Astrocyte of the spinal cord (primary cell): Measurements from ENCODE around the gene ZNF138.

Experiments used
- DNase-seq: peaks from one replicate; pipeline ENCODE4 v3.0.0; 2011; ENCODE audit warnings: low read depth, low spot score
- H3K4me3 ChIP-seq: 2 replicates; pipeline ENCODE4 v1.5.1; 2011; ENCODE audit warnings: low read depth, mild to moderate bottlenecking, low read length, moderate library complexity
- in situ Hi-C: cut with HindIII; loops from 2 replicates; pipeline ENCODE4 v1.10.0; 2017; ENCODE audit warnings: low sequenced_read_pairs
- TF ChIP-seq, protein P1 (sequence below): IDR thresholded peaks from 2 replicates; pipeline ENCODE4 v1.5.1; 2012; ENCODE audit warnings: low read depth, mild to moderate bottlenecking, low read length, inconsistent platforms

ZNF138 gene

DNA sequence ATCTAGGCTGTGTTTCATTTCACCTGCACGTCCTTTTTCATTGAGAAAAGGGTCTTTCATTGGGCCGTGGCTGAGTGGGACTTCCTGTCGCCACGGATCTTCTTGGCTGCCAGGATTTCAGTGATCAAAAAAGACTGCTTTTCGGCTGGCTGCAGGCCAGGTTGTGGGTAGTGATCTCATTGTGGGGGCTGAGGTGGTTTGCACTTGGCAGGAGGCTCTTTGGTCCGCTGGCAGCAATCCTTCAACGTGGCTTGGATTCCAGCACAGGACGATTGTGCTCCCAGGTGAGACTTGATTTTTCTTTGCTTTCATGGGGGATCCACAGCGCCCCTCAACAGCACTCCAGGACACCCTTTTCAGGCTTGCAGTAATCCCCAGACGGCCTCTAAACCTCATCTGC lies 79.9 kb downstream of the ZNF138 start:
- in situ Hi-C loops, result no loop called here
- TF ChIP-seq, protein P1, sequence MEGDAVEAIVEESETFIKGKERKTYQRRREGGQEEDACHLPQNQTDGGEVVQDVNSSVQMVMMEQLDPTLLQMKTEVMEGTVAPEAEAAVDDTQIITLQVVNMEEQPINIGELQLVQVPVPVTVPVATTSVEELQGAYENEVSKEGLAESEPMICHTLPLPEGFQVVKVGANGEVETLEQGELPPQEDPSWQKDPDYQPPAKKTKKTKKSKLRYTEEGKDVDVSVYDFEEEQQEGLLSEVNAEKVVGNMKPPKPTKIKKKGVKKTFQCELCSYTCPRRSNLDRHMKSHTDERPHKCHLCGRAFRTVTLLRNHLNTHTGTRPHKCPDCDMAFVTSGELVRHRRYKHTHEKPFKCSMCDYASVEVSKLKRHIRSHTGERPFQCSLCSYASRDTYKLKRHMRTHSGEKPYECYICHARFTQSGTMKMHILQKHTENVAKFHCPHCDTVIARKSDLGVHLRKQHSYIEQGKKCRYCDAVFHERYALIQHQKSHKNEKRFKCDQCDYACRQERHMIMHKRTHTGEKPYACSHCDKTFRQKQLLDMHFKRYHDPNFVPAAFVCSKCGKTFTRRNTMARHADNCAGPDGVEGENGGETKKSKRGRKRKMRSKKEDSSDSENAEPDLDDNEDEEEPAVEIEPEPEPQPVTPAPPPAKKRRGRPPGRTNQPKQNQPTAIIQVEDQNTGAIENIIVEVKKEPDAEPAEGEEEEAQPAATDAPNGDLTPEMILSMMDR, result no peak
- DNase-seq, result no peak
- H3K4me3 ChIP-seq, result no peak overlapping the region

DNA sequence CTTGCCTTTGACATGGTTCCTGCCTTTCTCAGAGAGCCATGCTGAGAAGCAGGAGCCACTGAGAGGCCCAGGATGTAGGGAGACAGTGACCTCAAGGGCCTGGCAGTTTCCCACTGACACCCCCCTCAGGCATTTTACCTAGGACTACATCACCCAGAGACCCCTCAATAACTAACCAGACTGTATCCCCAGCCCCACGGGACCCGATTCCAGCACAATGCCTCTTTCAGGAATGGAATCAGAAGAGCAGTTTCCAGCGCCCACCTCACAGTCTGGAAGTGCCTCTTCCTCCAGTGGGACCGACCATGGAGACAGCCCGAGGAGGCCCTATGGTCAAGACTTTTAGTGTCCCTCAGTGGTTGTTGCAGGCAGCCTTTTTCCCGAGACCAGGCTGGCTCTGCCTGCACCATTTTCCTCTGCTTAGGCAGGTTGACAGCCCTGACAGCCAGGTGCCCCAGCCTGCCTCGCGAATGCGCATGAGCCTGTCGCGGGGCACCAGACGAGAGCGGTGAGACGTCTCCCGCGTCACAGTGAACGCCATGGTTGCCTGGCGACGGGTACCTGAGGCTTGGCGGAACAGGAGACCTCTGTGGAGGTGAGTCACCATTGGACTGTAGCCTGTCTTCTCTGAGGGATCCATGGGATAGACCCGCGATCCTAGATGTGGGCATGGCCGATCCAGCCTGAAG lies 80.5 kb downstream of the ZNF138 start:
- TF ChIP-seq, protein P1, result no peak
- no peak overlapping the region for H3K4me3 ChIP-seq
- no peak for DNase-seq
- in situ Hi-C loops, result no loop called here

DNA sequence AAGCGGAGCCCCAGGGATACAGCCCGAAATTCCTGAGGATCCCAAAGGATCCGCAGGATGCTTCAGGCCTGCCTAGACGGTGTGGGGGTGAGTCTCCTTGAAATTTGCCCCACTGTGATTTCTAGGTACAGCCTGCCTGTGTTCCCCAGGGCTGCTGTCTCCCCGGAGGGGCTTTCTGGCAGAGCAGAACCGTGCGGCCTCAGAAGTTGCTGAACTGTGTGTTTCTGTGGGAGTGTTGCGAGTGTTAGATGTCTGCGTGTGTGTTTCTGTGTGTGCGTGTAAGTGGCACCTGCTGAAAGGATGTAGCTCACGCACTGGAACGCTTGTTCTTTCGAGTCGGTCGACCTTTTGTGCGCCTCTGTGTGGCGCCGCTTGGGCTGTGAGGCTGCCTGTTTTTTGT lies 81.0 kb downstream of the ZNF138 start:
- no peak for DNase-seq
- TF ChIP-seq, protein P1, result no peak
- in situ Hi-C loops, result no loop called here
- no peak overlapping the region for H3K4me3 ChIP-seq

DNA sequence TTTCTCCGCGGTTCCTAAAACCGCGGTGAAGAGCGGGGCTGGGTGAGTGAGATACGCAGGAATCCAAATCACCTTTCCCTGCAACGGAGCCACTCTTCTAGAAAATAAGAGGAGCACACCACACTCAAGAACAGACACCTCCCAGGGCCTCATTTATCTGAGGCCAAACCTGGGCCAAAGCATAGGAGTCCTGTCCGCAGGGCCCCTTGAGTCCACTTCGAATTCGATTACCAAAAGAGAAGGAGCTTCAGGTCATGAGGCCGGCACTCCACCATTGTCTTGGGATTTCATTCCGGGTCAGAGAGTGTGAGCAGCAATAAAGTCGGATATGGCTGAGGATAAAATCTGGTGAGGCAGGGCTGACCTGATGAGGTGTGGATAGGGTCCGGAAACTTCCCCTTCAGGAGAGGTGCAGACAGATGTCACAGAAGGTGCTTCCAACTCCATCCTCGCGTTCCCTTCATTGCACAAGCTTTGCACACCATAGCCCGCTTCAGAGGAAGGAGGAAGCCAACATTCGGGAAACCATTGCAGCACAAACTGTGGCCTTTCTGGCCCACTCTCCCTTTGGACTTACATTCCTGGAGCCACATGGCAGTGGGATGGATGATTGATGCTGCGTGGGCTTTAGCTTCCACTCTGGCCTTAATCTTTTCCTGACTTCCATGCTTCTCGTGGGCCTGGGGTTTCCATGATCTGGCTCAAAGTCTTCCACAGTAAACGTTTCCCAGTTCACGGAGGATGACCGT lies 81.6 kb downstream of the ZNF138 start:
- in situ Hi-C loops, result no loop called here

DNA sequence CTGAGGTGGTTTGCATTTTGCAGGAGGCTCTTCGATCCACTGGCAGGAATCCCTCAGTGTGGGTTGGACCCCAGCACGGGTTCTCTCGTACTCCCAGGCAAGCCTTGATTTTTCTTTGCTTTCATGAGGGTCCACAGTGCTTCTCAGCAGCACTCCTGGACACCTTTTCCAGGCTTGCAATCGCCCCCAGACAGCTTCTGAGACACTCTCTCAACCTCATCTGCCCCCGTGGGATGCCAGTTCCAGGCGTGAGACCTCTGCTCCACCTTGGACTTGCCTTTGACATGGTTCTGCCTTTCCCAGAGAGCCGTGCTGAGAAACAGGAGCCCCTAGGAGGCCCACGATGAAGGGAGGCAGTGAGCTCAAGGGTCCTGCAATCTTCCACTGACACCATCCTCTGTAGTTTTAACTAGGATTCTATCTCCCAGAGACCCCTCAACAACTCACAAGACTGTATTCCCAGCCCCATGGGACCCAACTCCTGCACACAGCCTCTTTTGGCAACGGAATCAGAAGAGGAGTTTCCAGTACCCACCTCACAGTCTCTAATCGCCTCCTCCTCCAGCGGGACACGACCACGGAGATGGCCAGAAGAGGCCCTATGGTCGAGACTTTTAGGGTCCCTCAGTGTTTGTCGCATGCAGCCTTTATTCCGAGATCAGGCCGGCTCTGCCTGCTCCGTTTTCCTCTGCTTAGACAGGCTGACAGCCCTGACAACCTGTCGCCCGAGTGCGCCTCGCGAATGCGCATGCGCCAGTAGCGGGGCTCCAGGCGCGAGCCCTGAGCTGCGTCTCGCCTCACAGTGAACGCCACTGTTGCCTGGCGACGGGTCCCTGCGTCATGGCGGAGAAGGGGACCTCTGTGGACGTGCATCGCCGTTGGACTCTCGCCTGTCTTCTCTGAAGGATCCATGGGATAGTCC lies 82.8 kb downstream of the ZNF138 start:
- peak overlapping the region; percentile 10 for H3K4me3 ChIP-seq
- TF ChIP-seq, protein P1, result no peak
- in situ Hi-C loops, result no loop called here
- DNase-seq, result no peak

More for the DNA sequence above, 81.6 kb downstream of the ZNF138 start:
- TF ChIP-seq, protein P1, result no peak
- no peak overlapping the region for H3K4me3 ChIP-seq
- DNase-seq, result no peak
